ENCODE results near the gene ATPAF2.
A peak's percentile ranks its signal among the peaks of the same experiment; 100 is the strongest.

ATPAF2 gene

GRCh38 chr17:18039535-18040260 is 730 bp upstream of the ATPAF2 start:
- Histone ChIP-seq H3K36me3 (ENCODE audit: insufficient read depth) (no peaks in the 10 kb centered on the region), H3K4me1 (ENCODE audit: low read depth, poor library complexity, severe bottlenecking) (peaks cover 42% of the 10 kb centered on the region), H3K9ac (peak overlapping the region; percentile 59; the same call in 1 of the 2 replicates), H3K4me3 (IDR thresholded peaks at IDR 0.05; ENCODE audit: insufficient read depth, low read depth, low read length) (no peak overlapping the region), H3K4me2 (peak overlapping the region; percentile 62), H3K27ac (no peak overlapping the region), H2AFZ (ENCODE audit: low read depth) (peak overlapping the region; percentile 47; the same call in 1 of the 2 replicates), H3K27me3 (ENCODE audit: insufficient read depth, low read depth) (no peaks in the 10 kb centered on the region), H3K79me2 (ENCODE audit: insufficient read depth, low read depth) (peaks cover 14% of the 10 kb centered on the region; the same call in 1 of the 2 replicates), H4K20me1 (ENCODE audit: insufficient read depth) (no peaks in the 10 kb centered on the region)
- no peak for TF ChIP-seq CTCF (conservative IDR thresholded peaks at IDR 0.05; ENCODE audit: low read depth, low read length)

DNA sequence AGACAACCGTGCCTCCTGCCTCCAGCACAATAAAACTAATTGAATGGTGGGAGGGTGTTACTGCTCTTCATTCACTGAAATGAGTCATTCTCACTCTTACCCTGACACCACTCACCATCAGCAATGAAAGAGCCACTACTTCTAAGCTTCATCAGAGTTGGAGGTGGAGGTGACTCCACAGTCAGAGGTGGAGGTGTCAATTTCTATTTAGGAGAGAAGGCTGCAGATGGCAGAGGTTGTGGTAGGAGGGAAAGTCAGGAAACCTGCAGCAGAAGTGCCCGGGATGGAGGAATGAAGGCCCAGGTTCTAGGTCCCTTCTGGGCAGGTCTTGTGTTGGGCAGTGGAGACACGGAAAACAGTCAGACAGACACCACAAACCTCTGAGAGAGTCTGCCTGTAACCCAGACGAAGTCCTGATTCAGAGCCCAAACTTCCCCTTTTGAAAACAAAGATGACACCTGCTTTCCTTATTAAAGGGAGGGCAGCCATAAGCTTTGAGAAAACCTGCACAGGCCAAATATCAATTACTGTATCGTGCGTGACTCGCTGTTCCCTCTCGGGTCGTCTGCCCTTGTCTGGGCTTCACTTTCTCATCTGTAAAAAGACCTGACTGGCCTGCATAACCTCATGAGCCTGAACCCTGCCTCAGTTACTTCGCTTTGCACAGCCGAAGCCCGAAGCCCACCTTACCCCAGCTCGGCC is 668 bp downstream of the ATPAF2 start:
- no peak overlapping the region for H3K4me3 ChIP-seq (IDR thresholded peaks at IDR 0.05; ENCODE audit: insufficient read depth, low read depth, low read length)
- H3K79me2 ChIP-seq (ENCODE audit: insufficient read depth, low read depth) = peaks cover 14% of the 10 kb centered on the region; the same call in 1 of the 2 replicates
- H3K27ac ChIP-seq = no peak overlapping the region
- H3K4me2 ChIP-seq = peak overlapping the region; percentile 78
- peak overlapping the region; percentile 59; the same call in 1 of the 2 replicates for H2AFZ ChIP-seq (ENCODE audit: low read depth)
- peaks cover 37% of the 10 kb centered on the region for H3K4me1 ChIP-seq (ENCODE audit: low read depth, poor library complexity, severe bottlenecking)
- H3K27me3 ChIP-seq (ENCODE audit: insufficient read depth, low read depth) = no peaks in the 10 kb centered on the region
- TF ChIP-seq CTCF (conservative IDR thresholded peaks at IDR 0.05; ENCODE audit: low read depth, low read length) = no peak
- H4K20me1 ChIP-seq (ENCODE audit: insufficient read depth) = no peaks in the 10 kb centered on the region
- peak overlapping the region; percentile 44; the same call in 1 of the 2 replicates for H3K9ac ChIP-seq
- H3K36me3 ChIP-seq (ENCODE audit: insufficient read depth) = no peaks in the 10 kb centered on the region

DNA sequence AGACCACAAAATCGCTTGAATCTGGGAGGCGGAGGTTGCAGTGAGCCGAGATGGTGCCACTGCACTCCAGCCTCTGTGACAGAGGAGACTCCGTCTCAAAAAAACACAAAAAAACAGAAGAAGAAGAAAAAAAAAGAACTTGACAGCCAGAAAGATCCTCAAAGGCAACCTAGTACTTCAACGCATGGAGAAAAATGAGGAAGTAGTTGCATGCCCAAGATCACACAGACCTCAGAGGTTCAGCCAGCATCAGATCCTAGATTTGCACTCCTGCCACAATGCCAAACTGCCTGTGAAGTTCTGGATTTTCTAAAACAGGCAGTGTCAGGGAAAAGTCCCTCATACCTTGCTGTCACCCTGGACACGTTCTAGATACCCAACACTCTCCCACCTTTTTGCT is 1.5 kb downstream of the ATPAF2 start:
- peaks cover 14% of the 10 kb centered on the region; the same call in 1 of the 2 replicates for H3K79me2 ChIP-seq (ENCODE audit: insufficient read depth, low read depth)
- H3K9ac ChIP-seq = no peak overlapping the region
- H3K36me3 ChIP-seq (ENCODE audit: insufficient read depth) = no peaks in the 10 kb centered on the region
- H3K27me3 ChIP-seq (ENCODE audit: insufficient read depth, low read depth) = no peaks in the 10 kb centered on the region
- TF ChIP-seq CTCF (conservative IDR thresholded peaks at IDR 0.05; ENCODE audit: low read depth, low read length) = no peak
- no peaks in the 10 kb centered on the region for H4K20me1 ChIP-seq (ENCODE audit: insufficient read depth)
- H3K4me3 ChIP-seq (IDR thresholded peaks at IDR 0.05; ENCODE audit: insufficient read depth, low read depth, low read length) = no peak overlapping the region
- no peak overlapping the region for H3K27ac ChIP-seq
- no peak overlapping the region for H2AFZ ChIP-seq (ENCODE audit: low read depth)
- H3K4me1 ChIP-seq (ENCODE audit: low read depth, poor library complexity, severe bottlenecking) = peaks cover 39% of the 10 kb centered on the region
- H3K4me2 ChIP-seq = peak overlapping the region; percentile 78; the same call in 1 of the 2 replicates

GRCh38 chr17:18035704-18036103 is 3.3 kb downstream of the ATPAF2 start:
- Histone ChIP-seq H3K79me2 (ENCODE audit: insufficient read depth, low read depth) (peaks cover 14% of the 10 kb centered on the region; the same call in 1 of the 2 replicates), H3K27ac (no peak overlapping the region), H3K36me3 (ENCODE audit: insufficient read depth) (no peaks in the 10 kb centered on the region), H4K20me1 (ENCODE audit: insufficient read depth) (no peaks in the 10 kb centered on the region), H3K9ac (no peak overlapping the region), H3K4me2 (no peak overlapping the region), H2AFZ (ENCODE audit: low read depth) (no peak overlapping the region), H3K4me1 (ENCODE audit: low read depth, poor library complexity, severe bottlenecking) (peaks cover 34% of the 10 kb centered on the region), H3K27me3 (ENCODE audit: insufficient read depth, low read depth) (no peaks in the 10 kb centered on the region), H3K4me3 (IDR thresholded peaks at IDR 0.05; ENCODE audit: insufficient read depth, low read depth, low read length) (no peak overlapping the region)
- no peak for TF ChIP-seq CTCF (conservative IDR thresholded peaks at IDR 0.05; ENCODE audit: low read depth, low read length)
